Measurements from ENCODE around the gene SPSB2. TPM values are rescaled to one million over a fixed set of nuclear protein-coding genes. Genes with fewer than 3 reads are reported as not detected.

The SPSB2 gene
- total and polyA plus RNA-seq, 3 donors from 2014 or later = 11.6 to 22.0 (median 21.3) TPM

- no peaks in the 10 kb centered on the region for H3K9me3 ChIP-seq
- 85 to 87% methylated on average over 5 of the region's 5 CpGs for WGBS, 2 donors
- no peak for DNase-seq
- no peak overlapping the region for H3K4me3 ChIP-seq
- no peaks in the 10 kb centered on the region for H3K27me3 ChIP-seq
- no peaks in the 10 kb centered on the region for H3K36me3 ChIP-seq (ENCODE audit: low read depth, missing control alignments)
- intact Hi-C loops (cut with DNase I; ENCODE audit: low total_unique reads) = no loop called here
- TF ChIP-seq CTCF (IDR thresholded peaks at IDR 0.05) (no peak), POLR2A (IDR thresholded peaks at IDR 0.05) (no peak)
- no peak overlapping the region for H3K27ac ChIP-seq
- H3K4me1 ChIP-seq = no peaks in the 10 kb centered on the region
Measured at GRCh38 chr12:6834873-6835272, 38.2 kb downstream of the SPSB2 start.

- intact Hi-C loops (cut with DNase I; ENCODE audit: low total_unique reads) = no loop called here
- H3K4me1 ChIP-seq = no peaks in the 10 kb centered on the region
- H3K9me3 ChIP-seq = no peaks in the 10 kb centered on the region
- H3K4me3 ChIP-seq = no peak overlapping the region
- H3K27me3 ChIP-seq = no peaks in the 10 kb centered on the region
- TF ChIP-seq POLR2A (IDR thresholded peaks at IDR 0.05) (no peak), CTCF (IDR thresholded peaks at IDR 0.05) (no peak)
- no peak overlapping the region for H3K27ac ChIP-seq
- DNase-seq = no peak
- WGBS, 2 donors = 93 to 100% methylated on average over 1 of the region's 1 CpG
- H3K36me3 ChIP-seq (ENCODE audit: low read depth, missing control alignments) = no peaks in the 10 kb centered on the region
Measured at GRCh38 chr12:6834254-6834653, 38.8 kb downstream of the SPSB2 start.

GRCh38 chr12:6833189-6833890, 39.8 kb downstream of the SPSB2 start:
- TF ChIP-seq CTCF (IDR thresholded peaks at IDR 0.05) (no peak), POLR2A (IDR thresholded peaks at IDR 0.05) (no peak)
- no peaks in the 10 kb centered on the region for H3K36me3 ChIP-seq (ENCODE audit: low read depth, missing control alignments)
- H3K9me3 ChIP-seq = no peaks in the 10 kb centered on the region
- 46 to 56% methylated on average over 4 to 6 of the region's 6 CpGs for WGBS, 2 donors
- no peak overlapping the region for H3K27ac ChIP-seq
- no peak for DNase-seq
- H3K4me3 ChIP-seq = no peak overlapping the region
- H3K27me3 ChIP-seq = no peaks in the 10 kb centered on the region
- H3K4me1 ChIP-seq = no peaks in the 10 kb centered on the region
- intact Hi-C loops (cut with DNase I; ENCODE audit: low total_unique reads) = no loop called here

- peaks cover 4% of the 10 kb centered on the region for H3K4me1 ChIP-seq
- intact Hi-C loops (cut with DNase I; ENCODE audit: low total_unique reads) = no loop called here
- no peaks in the 10 kb centered on the region for H3K9me3 ChIP-seq
- no peak for DNase-seq
- no peak for TF ChIP-seq CTCF (IDR thresholded peaks at IDR 0.05)
- no peak overlapping the region for H3K27ac ChIP-seq
- no peaks in the 10 kb centered on the region for H3K27me3 ChIP-seq
- no peak overlapping the region for H3K4me3 ChIP-seq
- 92 to 94% methylated on average over 4 of the region's 4 CpGs for WGBS, 2 donors
- H3K36me3 ChIP-seq (ENCODE audit: low read depth, missing control alignments) = no peaks in the 10 kb centered on the region
Measured at GRCh38 chr12:6832125-6832524, 41.0 kb downstream of the SPSB2 start.

GRCh38 chr12:6831450-6831995, 41.6 kb downstream of the SPSB2 start:
- Histone ChIP-seq H3K4me1 (peaks cover 7% of the 10 kb centered on the region), H3K27ac (no peak overlapping the region), H3K4me3 (no peak overlapping the region), H3K9me3 (no peaks in the 10 kb centered on the region), H3K36me3 (ENCODE audit: low read depth, missing control alignments) (no peaks in the 10 kb centered on the region), H3K27me3 (no peaks in the 10 kb centered on the region)
- 85 to 87% methylated on average over 12 of the region's 12 CpGs for WGBS, 2 donors
- DNase-seq = no peak
- no peak for TF ChIP-seq CTCF (IDR thresholded peaks at IDR 0.05)
- TF ChIP-seq POLR2A (IDR thresholded peaks at IDR 0.05) = no peak
- intact Hi-C loops (cut with DNase I; ENCODE audit: low total_unique reads) = no loop called here
